Non-pigmented ciliary epithelial cell (primary cell): ENCODE data around the gene MACROH2A2.
"Not testable (repeated sequence)": the region's sequence is repeated elsewhere in the genome, so short reads cannot be mapped to it uniquely, and the experiment has no call there.

Experiments
- DNase-seq: peaks from one replicate; pipeline ENCODE4 v3.0.0-alpha.2; 2010; ENCODE audit warnings: low read depth

Gene MACROH2A2

GRCh38 chr10:70101668-70102067 is 49.0 kb downstream of the MACROH2A2 start:
- DNase-seq: no peak

GRCh38 chr10:70106958-70107791 is 54.5 kb downstream of the MACROH2A2 start:
- DNase-seq: no peak

- no peak for DNase-seq
Measured at GRCh38 chr10:70109064-70109729, 56.6 kb downstream of the MACROH2A2 start.

- no peak for DNase-seq
Measured at GRCh38 chr10:70111496-70111895, 58.9 kb downstream of the MACROH2A2 start.

GRCh38 chr10:70112071-70112470 is 59.4 kb downstream of the MACROH2A2 start:
- no peak for DNase-seq

- no peak for DNase-seq
Measured at GRCh38 chr10:70114902-70115301, 62.3 kb downstream of the MACROH2A2 start.

- no peak for DNase-seq
Measured at GRCh38 chr10:70115948-70116682, 63.5 kb downstream of the MACROH2A2 start.

GRCh38 chr10:70117646-70118045 is 65.0 kb downstream of the MACROH2A2 start:
- DNase-seq: no peak

GRCh38 chr10:70118196-70118595 is 65.5 kb downstream of the MACROH2A2 start:
- DNase-seq: no peak

- no peak for DNase-seq
Measured at GRCh38 chr10:70119197-70119596, 66.6 kb downstream of the MACROH2A2 start.

GRCh38 chr10:70119623-70120022 is 67.0 kb downstream of the MACROH2A2 start:
- DNase-seq: no peak

- no peak for DNase-seq
Measured at GRCh38 chr10:70120417-70120816, 67.8 kb downstream of the MACROH2A2 start.

- no peak for DNase-seq
Measured at GRCh38 chr10:70121281-70121949, 68.8 kb downstream of the MACROH2A2 start.

- DNase-seq: no peak
Measured at GRCh38 chr10:70122742-70123141, 70.1 kb downstream of the MACROH2A2 start.

- not testable (repeated sequence) for DNase-seq
Measured at GRCh38 chr10:70123166-70123565, 70.5 kb downstream of the MACROH2A2 start.

GRCh38 chr10:70123817-70124216 is 71.2 kb downstream of the MACROH2A2 start:
- DNase-seq: no peak

GRCh38 chr10:70124415-70124814 is 71.8 kb downstream of the MACROH2A2 start:
- DNase-seq: no peak

GRCh38 chr10:70124918-70125317 is 72.3 kb downstream of the MACROH2A2 start:
- DNase-seq: no peak

- no peak for DNase-seq
Measured at GRCh38 chr10:70125918-70126552, 73.4 kb downstream of the MACROH2A2 start.

GRCh38 chr10:70126700-70127395 is 74.2 kb downstream of the MACROH2A2 start:
- no peak for DNase-seq
